ENCODE measurements around the gene SRSF11. TPM values are rescaled to one million over a fixed set of nuclear protein-coding genes. Genes with fewer than 3 reads are reported as not detected.
A peak's percentile ranks its signal among the peaks of the same experiment; 100 is the strongest.

The SRSF11 gene
- polyA plus RNA-seq, 1 of the 3 experiments (the other 2 are of a cell fraction) = 138 TPM

DNA sequence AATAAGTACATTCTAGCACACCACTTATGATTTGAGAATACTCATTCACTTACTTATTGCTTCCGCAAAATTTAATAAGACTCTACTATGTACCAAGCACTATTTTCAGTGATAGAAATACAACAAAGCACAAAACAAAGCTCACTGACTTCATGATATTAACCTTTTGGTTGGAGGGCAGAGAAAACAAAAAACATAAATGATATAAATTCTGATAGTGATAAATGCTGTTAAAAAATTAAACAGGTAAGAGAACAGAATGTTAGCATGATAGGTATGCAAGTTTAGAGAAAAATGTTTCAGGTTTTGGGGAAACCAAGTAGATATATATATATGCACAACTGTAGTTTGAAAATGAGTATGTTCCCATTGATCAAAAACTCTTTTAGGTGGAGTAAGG, 17.0 kb upstream of the SRSF11 start:
- Histone ChIP-seq H3K9ac (peak overlapping the region; percentile 96; the same call in 1 of the 2 replicates), H3K27me3 (ENCODE audit: insufficient read depth) (no peaks in the 10 kb centered on the region), H3K36me3 (replicated peaks in 1 of 2; ENCODE audit: control insufficient read depth in 1 of 2, insufficient read depth in 2 of 2, low read length in 1 of 2) (peaks cover 0 to 10% of the 10 kb centered on the region in 2 experiments), H3K27ac (ENCODE audit: low read depth in 2 of 2, low read length in 1 of 2) (no peak overlapping the region), H2AFZ (ENCODE audit: low read depth) (no peak overlapping the region), H3K4me2 (peak overlapping the region; percentile 85), H3K9me3 (no peaks in the 10 kb centered on the region), H4K20me1 (ENCODE audit: insufficient read depth) (no peaks in the 10 kb centered on the region), H3K4me1 (ENCODE audit: control insufficient read depth in 1 of 2, insufficient read depth in 2 of 2, low read depth in 1 of 2, low read length in 1 of 2) (peaks cover 0 to 4% of the 10 kb centered on the region in 2 experiments; a peak in 3 of 4 replicates), H3F3A (replicated peaks; ENCODE audit: insufficient read depth) (peaks cover 13% of the 10 kb centered on the region), H3K79me2 (ENCODE audit: insufficient read depth) (peaks cover 100% of the 10 kb centered on the region), H3K9me2 (no peaks in the 10 kb centered on the region), H3K4me3 (ENCODE audit: low read depth in 2 of 2, low read length in 1 of 2) (peak overlapping the region; percentile 74 to 91; a peak in 3 of 4 replicates)
- ChIA-PET CTCF (no interaction called here), POLR2A (interaction anchor here (2.4 kb wide), 1 partner anchor 17 kb away, joined by 16 read pairs; the partner anchor contains the start of gene SRSF11)
- DNase-seq = no peak
- TF ChIP-seq, protein P1, sequence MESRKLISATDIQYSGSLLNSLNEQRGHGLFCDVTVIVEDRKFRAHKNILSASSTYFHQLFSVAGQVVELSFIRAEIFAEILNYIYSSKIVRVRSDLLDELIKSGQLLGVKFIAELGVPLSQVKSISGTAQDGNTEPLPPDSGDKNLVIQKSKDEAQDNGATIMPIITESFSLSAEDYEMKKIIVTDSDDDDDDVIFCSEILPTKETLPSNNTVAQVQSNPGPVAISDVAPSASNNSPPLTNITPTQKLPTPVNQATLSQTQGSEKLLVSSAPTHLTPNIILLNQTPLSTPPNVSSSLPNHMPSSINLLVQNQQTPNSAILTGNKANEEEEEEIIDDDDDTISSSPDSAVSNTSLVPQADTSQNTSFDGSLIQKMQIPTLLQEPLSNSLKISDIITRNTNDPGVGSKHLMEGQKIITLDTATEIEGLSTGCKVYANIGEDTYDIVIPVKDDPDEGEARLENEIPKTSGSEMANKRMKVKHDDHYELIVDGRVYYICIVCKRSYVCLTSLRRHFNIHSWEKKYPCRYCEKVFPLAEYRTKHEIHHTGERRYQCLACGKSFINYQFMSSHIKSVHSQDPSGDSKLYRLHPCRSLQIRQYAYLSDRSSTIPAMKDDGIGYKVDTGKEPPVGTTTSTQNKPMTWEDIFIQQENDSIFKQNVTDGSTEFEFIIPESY (IDR thresholded peaks at IDR 0.05; ENCODE audit: borderline replicate concordance, low read depth) = no peak
- 96% methylated on average over 1 of the region's 1 CpG for WGBS (ENCODE audit: low lambda C conversion rate)

DNA sequence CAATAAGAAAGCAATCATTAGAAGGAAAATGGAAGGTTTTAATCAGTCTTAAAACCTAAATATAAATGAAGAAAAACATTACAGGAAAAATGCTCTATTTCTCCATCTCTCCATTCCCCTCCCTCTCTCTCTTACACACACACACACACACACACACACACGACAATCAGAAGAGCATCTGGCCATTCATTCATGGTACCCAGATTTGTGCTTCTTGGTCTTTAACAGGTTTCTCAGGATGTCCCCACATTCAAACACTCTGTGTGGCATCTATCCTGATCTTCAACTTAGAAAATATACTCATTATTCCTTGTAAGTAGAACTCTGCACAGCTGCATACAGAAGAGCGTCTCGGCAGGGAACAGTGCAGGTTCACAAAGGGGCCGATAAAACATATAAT, 16.6 kb upstream of the SRSF11 start:
- H3K4me1 ChIP-seq (ENCODE audit: control insufficient read depth in 1 of 2, insufficient read depth in 2 of 2, low read depth in 1 of 2, low read length in 1 of 2) = peaks cover 0 to 4% of the 10 kb centered on the region in 2 experiments; a peak in 3 of 4 replicates
- 1% methylated on average over 4 of the region's 4 CpGs for WGBS (ENCODE audit: low lambda C conversion rate)
- H3F3A ChIP-seq (replicated peaks; ENCODE audit: insufficient read depth) = peaks cover 15% of the 10 kb centered on the region
- no peaks in the 10 kb centered on the region for H3K9me2 ChIP-seq
- TF ChIP-seq ELF1 (IDR thresholded peaks at IDR 0.05) (no peak), TCF12 (IDR thresholded peaks at IDR 0.05) (no peak), RFX5 (IDR thresholded peaks at IDR 0.05; ENCODE audit: low read length) (no peak), MEF2A (IDR thresholded peaks at IDR 0.05; ENCODE audit: borderline replicate concordance, low read depth) (no peak), NRF1 (IDR thresholded peaks at IDR 0.05; ENCODE audit: low read depth, low read length) (no peak), FOXM1 (IDR thresholded peaks at IDR 0.05; ENCODE audit: low read depth) (no peak), NFIC (IDR thresholded peaks at IDR 0.05; ENCODE audit: borderline replicate concordance) (no peak)
- TF ChIP-seq, protein P2, sequence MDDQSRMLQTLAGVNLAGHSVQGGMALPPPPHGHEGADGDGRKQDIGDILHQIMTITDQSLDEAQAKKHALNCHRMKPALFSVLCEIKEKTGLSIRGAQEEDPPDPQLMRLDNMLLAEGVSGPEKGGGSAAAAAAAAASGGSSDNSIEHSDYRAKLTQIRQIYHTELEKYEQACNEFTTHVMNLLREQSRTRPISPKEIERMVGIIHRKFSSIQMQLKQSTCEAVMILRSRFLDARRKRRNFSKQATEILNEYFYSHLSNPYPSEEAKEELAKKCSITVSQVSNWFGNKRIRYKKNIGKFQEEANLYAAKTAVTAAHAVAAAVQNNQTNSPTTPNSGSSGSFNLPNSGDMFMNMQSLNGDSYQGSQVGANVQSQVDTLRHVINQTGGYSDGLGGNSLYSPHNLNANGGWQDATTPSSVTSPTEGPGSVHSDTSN (IDR thresholded peaks at IDR 0.05) = no peak
- TF ChIP-seq, protein P3, sequence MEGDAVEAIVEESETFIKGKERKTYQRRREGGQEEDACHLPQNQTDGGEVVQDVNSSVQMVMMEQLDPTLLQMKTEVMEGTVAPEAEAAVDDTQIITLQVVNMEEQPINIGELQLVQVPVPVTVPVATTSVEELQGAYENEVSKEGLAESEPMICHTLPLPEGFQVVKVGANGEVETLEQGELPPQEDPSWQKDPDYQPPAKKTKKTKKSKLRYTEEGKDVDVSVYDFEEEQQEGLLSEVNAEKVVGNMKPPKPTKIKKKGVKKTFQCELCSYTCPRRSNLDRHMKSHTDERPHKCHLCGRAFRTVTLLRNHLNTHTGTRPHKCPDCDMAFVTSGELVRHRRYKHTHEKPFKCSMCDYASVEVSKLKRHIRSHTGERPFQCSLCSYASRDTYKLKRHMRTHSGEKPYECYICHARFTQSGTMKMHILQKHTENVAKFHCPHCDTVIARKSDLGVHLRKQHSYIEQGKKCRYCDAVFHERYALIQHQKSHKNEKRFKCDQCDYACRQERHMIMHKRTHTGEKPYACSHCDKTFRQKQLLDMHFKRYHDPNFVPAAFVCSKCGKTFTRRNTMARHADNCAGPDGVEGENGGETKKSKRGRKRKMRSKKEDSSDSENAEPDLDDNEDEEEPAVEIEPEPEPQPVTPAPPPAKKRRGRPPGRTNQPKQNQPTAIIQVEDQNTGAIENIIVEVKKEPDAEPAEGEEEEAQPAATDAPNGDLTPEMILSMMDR (IDR thresholded peaks at IDR 0.05) = no peak
- no peaks in the 10 kb centered on the region for H4K20me1 ChIP-seq (ENCODE audit: insufficient read depth)
- H3K9me3 ChIP-seq = no peaks in the 10 kb centered on the region
- H3K4me3 ChIP-seq (ENCODE audit: low read depth in 2 of 2, low read length in 1 of 2) = peak overlapping the region; percentile 74 to 91
- peak overlapping the region in 1 of 2 experiments; percentile 93; a peak in 2 of 4 replicates for H3K27ac ChIP-seq (ENCODE audit: low read depth in 2 of 2, low read length in 1 of 2)
- H2AFZ ChIP-seq (ENCODE audit: low read depth) = peak overlapping the region; percentile 83; the same call in 1 of the 2 replicates
- H3K4me2 ChIP-seq = peak overlapping the region; percentile 85
- DNase-seq = peak; percentile 11
- ChIA-PET CTCF (no interaction called here), POLR2A (interaction anchor here (2.4 kb wide), 1 partner anchor 16 kb away, joined by 16 read pairs; the partner anchor contains the start of gene SRSF11)
- H3K79me2 ChIP-seq (ENCODE audit: insufficient read depth) = peaks cover 100% of the 10 kb centered on the region
- H3K27me3 ChIP-seq (ENCODE audit: insufficient read depth) = no peaks in the 10 kb centered on the region
- peaks cover 0 to 13% of the 10 kb centered on the region in 2 experiments for H3K36me3 ChIP-seq (replicated peaks in 1 of 2; ENCODE audit: control insufficient read depth in 1 of 2, insufficient read depth in 2 of 2, low read length in 1 of 2)
- peak overlapping the region; percentile 96 for H3K9ac ChIP-seq
